HG03135 (cell line): ENCODE results near the gene CCR5AS.
"Not testable (repeated sequence)": the region's sequence is repeated elsewhere in the genome, so short reads cannot be mapped to it uniquely, and the experiment has no call there.

ENCODE experiments used
- ATAC-seq: cut with Tn5 transposase; IDR thresholded peaks from one replicate; pipeline ENCODE4 v1.9.1; 2021; ENCODE audit warnings: mild to moderate bottlenecking, moderate library complexity; ENCODE audit not compliant: unreplicated experiment

The CCR5AS gene

DNA sequence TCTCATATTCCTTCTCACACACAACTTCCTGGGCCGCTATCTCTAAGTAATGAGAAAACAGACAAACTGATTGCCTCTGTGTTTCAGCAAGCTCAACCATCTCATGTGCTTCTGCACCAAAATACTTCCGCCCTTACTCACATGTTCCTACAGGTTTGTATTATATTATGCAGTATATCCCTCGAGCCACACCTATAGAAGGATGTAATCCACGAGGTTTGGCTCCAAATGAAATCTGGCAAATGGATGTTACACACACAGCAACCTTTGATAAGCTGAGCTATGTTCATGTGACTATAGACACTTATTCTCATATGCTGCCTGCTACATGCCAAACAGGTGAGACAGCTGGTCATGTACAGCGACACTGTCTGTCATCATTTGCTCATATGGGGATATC lies 22.8 kb upstream of the CCR5AS start:
- no peak for ATAC-seq

DNA sequence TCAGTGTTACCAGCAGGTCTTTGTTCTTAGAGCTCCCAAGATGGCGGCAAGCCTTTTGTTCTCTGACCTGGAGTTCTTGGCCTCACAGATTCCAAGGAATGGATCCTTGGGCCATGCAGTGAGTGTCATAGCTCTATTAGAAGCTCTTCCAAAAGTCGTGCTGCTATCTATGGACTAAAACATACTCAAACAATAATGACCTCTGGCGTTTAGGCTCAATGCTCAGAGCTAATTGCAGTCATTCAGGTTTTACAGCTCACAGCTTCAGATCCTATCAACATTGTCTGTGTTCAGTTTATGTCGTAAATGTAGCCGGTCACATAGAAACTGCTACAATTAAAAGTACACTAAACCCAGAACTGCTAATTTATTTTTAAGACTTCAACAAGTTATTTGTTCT lies 22.4 kb upstream of the CCR5AS start:
- no peak for ATAC-seq

DNA sequence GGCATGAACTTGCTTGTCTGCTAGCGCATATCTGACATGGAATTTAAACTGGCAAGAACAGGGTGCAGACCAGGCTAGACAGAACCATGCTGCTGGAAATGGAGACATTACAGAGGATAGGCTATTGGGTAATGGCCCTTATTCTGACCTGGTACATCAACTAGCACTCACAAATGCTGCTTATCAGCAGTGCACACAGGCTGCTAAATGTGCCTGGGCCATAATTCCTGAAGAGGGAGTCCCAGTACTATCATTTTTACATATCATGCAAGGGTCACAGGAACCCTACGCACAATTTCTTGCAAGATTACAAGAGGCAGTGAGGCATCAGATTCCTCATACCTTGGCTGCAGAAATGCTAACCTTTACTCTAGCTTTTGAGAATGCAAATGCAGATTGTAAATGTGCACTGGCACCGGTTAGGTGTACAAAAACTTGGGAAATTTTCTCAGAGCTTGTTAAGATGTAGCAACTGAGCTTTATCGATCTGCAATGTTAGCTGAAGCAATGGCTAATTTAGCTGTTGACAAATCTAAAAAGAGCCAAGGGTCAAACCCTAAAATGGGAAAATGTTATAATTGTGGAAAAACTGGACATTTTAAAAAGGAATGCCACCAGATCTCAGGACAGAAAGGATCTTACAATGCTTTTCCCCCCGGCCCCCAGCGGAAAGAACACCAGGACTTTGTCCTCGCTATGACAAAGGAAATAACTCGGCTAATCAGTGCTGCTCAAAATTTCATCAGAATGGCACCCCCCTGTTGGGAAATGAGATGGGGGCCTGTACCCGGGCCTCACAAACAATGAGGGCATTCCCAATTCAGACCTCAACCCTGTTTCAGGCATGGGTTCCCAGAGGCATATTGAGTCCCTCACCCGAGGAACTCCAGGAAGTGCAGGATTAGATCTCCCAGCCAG lies 21.3 kb upstream of the CCR5AS start:
- no peak for ATAC-seq

DNA sequence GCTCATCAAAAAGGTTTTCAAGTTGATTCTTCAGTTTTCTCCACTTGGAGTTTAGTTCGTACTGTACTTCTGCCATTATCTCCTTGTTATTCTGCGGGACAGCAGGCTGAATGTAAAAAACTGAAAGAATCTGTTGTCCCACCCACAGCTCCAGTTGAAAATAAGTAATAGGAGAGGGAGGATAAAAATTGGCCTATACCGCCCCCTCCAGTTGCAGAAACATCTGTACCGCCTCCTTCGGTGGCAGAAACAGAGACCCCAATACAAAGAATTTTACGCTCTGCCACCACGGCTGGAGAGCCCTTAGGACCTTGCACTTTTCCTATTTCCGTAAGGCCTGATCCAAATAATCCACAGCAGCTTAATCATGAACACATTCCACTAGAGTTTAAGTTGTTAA lies 20.5 kb upstream of the CCR5AS start:
- ATAC-seq: not testable (repeated sequence)

DNA sequence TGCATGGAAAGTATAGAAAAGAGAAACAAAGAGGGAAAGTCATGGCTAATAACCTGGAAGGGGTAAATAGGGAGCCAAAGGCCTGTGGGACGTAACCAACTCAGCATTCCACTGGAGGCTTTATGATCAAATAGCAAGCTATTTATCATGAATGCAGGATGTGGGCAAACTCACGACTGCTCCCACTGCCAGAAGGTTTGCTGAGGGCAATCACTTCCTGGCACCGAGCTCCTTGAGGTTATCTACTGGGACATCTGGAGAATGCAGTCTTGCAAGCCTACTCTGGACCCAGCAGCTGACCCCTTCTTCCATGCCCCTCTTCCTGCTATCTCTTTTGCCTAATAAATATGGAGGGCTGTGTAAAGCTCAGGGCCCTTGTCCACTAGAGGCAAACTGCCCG lies 19.6 kb upstream of the CCR5AS start:
- not testable (repeated sequence) for ATAC-seq

DNA sequence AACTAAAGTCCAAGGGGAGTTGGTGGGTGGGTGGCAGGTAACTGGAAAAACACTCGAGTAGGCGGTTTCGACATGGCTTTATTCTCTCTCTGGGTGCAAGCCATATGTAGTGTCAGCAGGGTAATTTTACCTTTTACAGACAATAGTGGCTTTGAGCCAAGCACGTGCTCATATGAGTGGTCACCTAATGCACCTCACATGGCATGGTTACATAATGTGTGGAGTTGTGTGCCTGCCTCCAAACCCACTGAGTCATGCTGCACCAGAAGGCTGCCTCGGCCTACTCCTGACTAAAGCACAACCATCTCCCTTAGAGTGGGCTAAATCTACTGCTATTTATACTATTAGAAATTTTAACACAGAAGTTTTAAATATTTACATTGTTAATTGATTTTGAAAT lies 16.7 kb upstream of the CCR5AS start:
- ATAC-seq: no peak

DNA sequence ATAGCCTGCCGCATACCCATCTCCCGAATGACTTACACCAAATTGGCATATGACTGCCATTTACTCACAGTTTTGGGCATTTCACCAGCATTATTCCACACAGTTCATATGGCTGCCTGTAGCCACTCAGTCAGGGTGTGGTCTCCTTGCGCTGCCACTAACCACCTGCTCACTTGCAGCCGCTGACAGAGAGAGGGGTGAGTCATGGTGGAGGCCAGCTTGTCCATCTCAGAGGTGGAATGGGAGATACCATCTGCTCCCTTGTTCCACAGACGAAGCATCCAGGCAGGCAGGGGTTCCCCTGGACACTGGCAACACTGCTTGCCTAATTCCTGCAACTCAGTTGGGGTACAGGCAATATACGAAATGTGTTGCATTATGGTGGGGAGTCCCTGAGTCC lies 15.8 kb upstream of the CCR5AS start:
- no peak for ATAC-seq

DNA sequence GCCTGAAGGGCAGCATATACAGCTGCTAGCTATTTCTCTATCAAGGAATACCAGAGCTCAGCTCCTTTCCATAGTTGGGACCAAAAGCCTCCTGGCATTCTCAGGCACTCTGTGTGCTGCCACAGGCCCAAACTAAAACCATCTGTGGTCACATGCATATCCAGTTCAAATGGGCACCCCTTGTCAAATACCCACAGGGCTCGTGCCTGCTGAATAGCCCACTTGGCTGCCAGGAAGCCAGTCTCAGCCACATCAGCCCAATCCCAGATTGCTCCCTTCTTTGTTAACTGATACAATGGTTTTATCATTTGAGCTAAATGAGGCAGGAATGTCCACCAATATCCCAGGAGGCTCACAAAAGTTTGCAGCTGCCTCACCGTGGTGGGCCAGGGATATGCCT lies 14.1 kb upstream of the CCR5AS start:
- no peak for ATAC-seq

DNA sequence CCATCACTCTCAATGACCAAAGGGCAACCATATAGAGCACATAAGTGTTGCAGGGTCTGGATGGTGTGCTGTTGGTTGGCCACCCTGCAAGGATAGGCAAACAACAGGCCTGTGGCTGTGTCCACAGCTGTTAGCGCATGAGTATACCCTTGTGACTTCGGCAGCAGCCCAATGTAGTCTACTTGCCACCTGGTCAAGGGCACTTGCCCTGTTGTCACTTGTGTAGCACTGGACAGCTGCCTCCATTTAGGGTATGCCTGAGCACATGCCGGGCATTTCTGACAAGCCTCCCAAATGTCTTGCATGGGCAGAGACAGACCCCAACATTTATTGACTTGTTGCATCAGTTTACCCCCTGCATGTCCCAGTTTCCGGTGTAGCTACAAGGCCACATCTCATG lies 12.9 kb upstream of the CCR5AS start:
- ATAC-seq: no peak

DNA sequence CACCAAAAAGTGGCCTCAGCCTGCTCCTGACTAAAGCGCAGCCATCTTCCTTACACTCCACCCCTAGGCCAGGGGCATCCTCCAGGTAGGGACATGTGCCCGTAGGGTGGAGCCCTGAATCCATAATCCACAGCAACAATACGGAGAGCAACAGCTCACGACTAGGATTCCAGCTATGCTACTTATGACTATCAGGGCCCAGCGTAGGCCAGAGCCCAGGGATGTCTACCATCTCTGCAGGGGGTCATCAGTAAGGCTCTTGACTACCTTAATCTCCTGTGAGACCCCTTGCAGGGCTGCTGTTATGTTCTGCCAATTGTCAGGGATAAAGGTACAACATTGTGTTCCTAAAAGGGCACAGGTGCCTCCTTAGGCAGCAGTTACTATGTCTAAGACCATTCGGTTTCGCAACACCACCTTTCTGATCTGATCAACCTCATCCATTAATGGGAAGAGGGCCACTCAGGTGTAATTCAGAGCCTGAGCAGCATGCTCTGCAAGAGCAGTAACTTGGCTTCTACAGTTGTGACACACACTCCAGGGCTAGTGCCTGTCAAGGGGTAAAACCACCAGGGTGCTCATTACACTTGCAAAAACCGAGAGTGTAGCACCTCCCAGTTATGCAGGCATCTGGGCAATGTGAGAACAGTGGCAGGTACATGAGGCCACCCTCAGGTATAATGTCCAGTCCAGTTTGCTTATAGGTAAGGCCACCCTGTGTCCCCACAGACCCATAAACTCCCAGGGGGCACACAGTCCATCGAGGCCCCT lies 11.2 kb upstream of the CCR5AS start:
- ATAC-seq: no peak

DNA sequence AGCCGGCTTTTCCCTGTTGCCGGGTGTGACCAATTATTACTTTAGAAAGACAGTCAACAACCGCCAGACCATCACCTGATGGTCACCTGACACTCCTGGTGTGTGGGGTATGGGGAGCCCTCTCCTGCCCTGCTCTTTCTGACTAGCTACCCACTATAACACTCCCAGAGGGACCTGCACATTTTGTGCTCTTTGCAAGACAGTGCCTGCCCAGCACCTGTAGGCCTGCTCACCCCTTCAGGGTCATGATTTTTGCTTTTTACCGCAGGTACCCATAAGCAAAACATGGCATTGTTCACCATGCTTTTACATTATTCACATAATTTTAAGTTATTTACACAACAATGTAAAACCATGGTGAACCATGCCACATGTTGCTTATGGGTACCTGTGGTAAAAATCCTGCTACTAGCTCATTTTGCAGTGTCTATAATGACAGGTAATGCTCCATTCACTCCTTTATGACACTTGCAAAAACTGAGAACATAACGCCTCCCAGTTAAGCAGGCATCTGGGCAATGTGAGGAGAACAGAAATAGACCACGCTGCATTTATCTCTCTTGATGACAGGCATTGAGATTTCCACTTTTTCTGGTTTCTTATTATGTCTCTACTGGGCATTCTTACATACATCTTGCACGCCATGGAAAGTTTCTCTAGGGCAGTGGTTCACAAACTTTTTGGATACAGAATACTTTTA lies 10.1 kb upstream of the CCR5AS start:
- no peak for ATAC-seq

DNA sequence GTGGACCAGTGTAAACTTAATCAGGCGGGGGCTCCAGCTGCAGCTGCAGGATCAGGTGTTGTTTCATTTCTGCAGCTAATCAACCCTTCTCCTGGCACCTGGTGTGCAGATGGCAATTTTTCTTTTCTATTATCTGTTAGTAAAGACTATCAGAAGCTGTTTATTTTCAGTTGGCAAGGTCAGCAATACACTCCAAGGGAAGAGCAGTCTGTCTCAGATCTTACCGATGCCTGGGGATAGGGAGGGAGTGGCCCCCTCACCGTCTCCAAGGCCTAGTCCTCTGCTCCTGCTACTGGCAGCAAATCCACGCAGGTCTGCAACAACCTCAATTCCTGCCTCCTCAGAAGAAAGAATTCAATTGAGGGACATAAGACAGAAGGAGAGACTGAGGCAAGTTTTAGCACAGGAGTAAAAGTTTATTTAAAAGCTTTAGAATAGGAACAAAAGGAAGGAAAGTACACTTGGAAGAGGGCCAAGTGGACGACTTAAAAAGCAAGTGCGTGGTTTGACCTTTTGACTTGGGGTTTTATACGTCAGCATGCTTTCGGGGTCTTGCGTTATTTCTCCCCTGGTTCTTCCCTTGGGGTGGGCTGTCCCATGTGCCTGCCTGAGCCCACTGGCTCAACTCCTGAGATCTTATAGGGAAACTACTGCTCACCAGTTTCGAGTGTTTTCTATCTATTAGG lies 9.4 kb upstream of the CCR5AS start:
- ATAC-seq: no peak

DNA sequence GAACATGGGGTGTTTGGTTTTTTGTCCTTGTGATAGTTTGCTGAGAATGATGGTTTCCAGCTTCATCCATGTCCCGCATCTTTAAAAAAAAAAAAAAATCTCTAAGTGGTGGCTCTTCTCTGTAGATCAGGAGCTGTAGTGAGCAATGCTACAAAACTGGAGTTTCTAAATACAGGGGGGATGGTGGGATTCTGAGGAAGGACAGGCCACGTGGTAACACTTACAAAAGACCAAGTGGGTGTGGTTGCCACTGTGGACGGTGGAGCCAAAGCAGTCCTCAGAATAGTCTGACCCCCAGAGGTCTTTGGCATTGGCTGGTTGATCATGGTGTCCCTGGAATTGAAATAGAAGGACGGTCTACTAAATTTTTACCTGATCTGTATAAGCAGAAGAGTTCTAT lies 7.9 kb upstream of the CCR5AS start:
- no peak for ATAC-seq

DNA sequence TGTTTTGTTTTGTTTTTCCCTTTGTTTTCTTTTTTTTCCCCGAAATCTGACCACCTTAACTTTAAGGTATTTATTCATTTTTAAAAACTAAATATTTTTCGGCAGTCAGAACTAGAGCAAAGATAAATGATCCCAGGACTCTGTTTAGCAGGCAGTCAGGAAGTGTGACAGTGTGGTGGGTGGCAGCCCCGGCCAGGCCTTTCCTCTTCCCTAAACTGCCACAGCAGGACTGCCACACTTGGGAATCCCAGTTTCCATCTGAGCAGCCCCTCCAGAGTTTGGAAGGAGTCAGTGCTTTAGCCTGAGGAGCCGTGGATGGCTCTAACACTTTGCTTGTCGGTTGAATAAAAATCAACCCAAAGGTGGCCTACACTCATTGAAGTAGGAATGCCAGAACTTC lies 7.1 kb upstream of the CCR5AS start:
- ATAC-seq: no peak

DNA sequence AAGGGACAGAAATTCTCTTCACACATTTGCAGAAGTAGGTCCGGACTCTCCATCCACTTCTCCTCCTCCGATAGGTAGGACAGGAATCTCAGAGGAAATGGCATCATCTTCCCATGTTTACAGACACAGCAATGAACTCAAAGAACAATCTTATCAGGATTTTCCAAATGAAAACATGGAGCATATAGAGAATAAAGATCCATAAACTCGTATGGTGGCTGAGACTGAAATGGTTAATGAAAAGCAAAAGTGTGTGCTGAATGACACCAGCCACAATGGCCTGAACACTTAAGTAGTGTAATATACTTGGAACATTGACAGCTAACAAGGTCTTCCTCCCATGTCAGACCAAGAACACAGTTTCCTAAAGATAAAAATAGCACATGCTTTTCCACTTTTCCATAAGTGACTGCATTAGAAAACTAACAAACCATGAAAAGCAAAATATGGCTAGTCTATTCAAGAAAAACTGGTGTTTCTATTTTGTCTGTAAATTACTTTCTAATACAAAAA lies 6.0 kb upstream of the CCR5AS start:
- ATAC-seq: no peak

DNA sequence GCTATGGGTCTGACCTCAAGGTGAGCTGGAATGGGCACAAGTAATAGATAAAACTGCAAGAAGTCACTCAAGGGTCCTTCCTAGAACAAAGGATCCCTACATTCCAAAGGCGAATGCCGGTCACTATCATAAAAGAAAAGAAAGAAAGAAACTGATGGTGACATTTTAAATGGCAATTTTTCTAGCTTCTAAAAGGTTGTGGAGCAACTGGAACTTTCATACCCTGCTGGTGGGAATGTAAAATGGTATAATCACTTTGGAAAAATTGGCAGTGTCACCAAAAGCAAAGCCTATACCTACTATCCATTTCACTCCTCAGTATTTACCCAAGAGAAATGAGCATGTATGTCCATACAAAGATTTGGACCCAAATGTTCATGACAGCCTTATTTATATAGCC lies 4.4 kb upstream of the CCR5AS start:
- no peak for ATAC-seq

DNA sequence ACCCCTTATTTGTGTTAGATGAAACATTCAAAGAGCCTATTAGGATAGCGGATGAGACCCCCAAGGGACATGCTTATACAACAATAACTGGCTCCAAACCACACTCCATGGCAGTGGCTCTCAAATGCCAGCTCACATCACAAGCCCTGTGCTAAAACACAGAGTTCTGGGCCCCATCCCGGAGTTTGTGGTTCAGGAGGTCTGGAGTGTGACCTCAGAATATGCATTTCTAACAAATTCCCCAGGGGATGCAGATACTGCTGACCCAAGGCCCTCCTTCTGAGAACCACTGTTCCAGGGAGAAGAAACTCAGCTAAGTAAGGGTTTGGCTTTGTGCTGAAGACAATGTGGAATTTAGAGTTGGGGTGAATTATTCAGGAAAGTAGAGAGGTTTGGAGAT lies 3.8 kb upstream of the CCR5AS start:
- ATAC-seq: no peak

DNA sequence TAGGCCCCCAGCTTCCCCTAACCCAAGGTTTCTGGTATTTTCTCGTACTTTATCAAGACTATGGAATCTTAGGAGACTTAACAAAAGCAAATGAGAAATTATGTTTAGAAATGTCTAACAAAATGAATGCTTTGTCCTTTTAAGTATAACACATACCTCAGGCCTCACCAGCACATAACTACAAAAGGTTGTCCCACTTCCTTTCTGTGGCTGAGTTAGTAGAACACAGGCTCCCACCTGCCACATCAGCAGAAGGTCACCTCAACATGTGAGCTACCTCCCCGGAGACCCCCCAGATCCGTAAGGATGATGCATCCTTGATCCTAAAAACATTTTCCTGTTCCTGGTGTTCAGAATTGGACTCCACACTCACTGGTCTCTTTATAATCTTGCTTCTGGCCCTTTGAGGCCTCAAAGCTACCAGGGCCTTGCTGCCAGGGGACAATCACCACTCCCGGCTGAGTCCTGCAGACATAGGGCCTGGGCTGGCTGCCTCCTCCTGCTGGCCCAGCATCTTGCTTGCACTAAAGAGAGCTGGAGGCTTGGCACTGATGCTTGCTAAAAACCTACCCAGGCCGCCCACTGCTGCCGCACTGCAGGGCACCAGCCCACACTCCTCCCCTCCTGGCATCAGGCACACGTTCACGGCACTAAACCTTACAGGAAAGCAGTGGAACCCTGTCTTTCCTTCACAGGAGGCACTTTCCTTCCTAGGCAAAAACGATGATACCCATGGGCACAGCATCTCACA lies 3.0 kb upstream of the CCR5AS start:
- ATAC-seq: no peak

DNA sequence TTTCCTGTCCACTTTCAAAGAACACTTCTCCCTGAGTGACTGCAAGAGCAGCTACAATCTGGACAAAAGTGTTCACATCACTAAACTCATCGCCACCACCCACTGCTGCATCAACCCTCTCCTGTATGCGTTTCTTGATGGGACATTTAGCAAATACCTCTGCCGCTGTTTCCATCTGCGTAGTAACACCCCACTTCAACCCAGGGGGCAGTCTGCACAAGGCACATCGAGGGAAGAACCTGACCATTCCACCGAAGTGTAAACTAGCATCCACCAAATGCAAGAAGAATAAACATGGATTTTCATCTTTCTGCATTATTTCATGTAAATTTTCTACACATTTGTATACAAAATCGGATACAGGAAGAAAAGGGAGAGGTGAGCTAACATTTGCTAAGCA lies 2.0 kb upstream of the CCR5AS start:
- no peak for ATAC-seq

DNA sequence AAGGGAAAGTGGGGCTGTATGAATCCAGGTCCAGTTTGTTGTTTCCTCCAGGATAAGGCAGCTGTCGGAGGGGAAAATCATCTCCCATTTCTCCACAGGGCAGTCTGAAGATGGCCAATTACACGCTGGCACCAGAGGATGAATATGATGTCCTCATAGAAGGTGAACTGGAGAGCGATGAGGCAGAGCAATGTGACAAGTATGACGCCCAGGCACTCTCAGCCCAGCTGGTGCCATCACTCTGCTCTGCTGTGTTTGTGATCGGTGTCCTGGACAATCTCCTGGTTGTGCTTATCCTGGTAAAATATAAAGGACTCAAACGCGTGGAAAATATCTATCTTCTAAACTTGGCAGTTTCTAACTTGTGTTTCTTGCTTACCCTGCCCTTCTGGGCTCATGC lies 1.1 kb upstream of the CCR5AS start:
- ATAC-seq: no peak
